Fibroblast of mammary gland (primary cell): ENCODE measurements around the gene HLA-DMB.

Experiments used
- DNase-seq: peaks from one replicate; pipeline ENCODE4 v3.0.0-alpha.2; 2010; ENCODE audit warnings: low read depth
- H3K4me3 ChIP-seq: 2 replicates; pipeline ENCODE4 v1.5.1; 2011; ENCODE audit warnings: low read depth, mild to moderate bottlenecking, low read length, moderate library complexity; ENCODE audit not compliant: control insufficient read depth
- CTCF ChIP-seq: conservative IDR thresholded peaks from 2 replicates; pipeline ENCODE4 v1.5.1; 2011; ENCODE audit warnings: low read depth, low read length, inconsistent platforms; ENCODE audit not compliant: control insufficient read depth, insufficient read depth

HLA-DMB gene

GRCh38 chr6:32982084-32982701 lies 41.4 kb upstream of the HLA-DMB start:
- peak; percentile 44 for DNase-seq
- TF ChIP-seq CTCF: no peak

GRCh38 chr6:32980488-32981038 lies 39.7 kb upstream of the HLA-DMB start:
- no peak overlapping the region for H3K4me3 ChIP-seq
- no peak for DNase-seq
- no peak for TF ChIP-seq CTCF

More at GRCh38 chr6:32982084-32982701, 41.4 kb upstream of the HLA-DMB start:
- no peak overlapping the region for H3K4me3 ChIP-seq

GRCh38 chr6:32979720-32980487 lies 39.1 kb upstream of the HLA-DMB start:
- H3K4me3 ChIP-seq: no peak overlapping the region
- TF ChIP-seq CTCF: no peak
- no peak for DNase-seq

GRCh38 chr6:32977953-32978324 lies 37.1 kb upstream of the HLA-DMB start:
- DNase-seq: no peak
- H3K4me3 ChIP-seq: no peak overlapping the region
- no peak for TF ChIP-seq CTCF

- TF ChIP-seq CTCF: no peak
- DNase-seq: no peak
- H3K4me3 ChIP-seq: no peak overlapping the region
These were observed 36.6 kb upstream of the HLA-DMB start for GRCh38 chr6:32977272-32977952.

GRCh38 chr6:32976334-32977069 lies 35.7 kb upstream of the HLA-DMB start:
- no peak overlapping the region for H3K4me3 ChIP-seq
- no peak for DNase-seq
- no peak for TF ChIP-seq CTCF
